Measurements from ENCODE around the gene ZNF135. TPM values are rescaled to one million over a fixed set of nuclear protein-coding genes. Genes with fewer than 3 reads are reported as not detected.

ZNF135 gene
- total and polyA plus RNA-seq, 10 of the 15 experiments (the other 5 are each of a cell fraction or from before 2014, with no cell fraction given) = 0.04 TPM; not detected in 9

GRCh38 chr19:58034477-58034793 lies 24.6 kb upstream of the ZNF135 start:
- intact Hi-C loops (cut with micrococcal nuclease; ENCODE audit: unreplicated experiment) (no loop called here), in situ Hi-C loops (cut with MboI) (no loop called here)
- Histone ChIP-seq H3K27me3 (replicated peaks in 1 of 2; ENCODE audit: control insufficient read depth in 2 of 2, insufficient read depth in 2 of 2, low read length in 1 of 2) (no peaks in the 10 kb centered on the region), H4K20me1 (ENCODE audit: control insufficient read depth, insufficient read depth) (no peaks in the 10 kb centered on the region), H3K9me3 (replicated peaks; ENCODE audit: control insufficient read depth, insufficient read depth, low read length) (no peaks in the 10 kb centered on the region; the same call in 2 of the 3 replicates), H3K9ac (ENCODE audit: control insufficient read depth, insufficient read depth, low read length) (no peak overlapping the region), H3K79me2 (ENCODE audit: control insufficient read depth, insufficient read depth, low read length) (no peaks in the 10 kb centered on the region), H3K4me1 (ENCODE audit: control insufficient read depth, insufficient read depth, low read length) (no peaks in the 10 kb centered on the region), H3K27ac (ENCODE audit: control insufficient read depth, insufficient read depth) (no peak overlapping the region), H3K4me3 (no peak overlapping the region), H2AFZ (ENCODE audit: control insufficient read depth, low read depth, low read length) (no peak overlapping the region), H3K36me3 (ENCODE audit: control insufficient read depth in 2 of 2, insufficient read depth in 2 of 2, low read length in 1 of 2) (no peaks in the 10 kb centered on the region), H3K4me2 (ENCODE audit: control insufficient read depth, insufficient read depth) (no peak overlapping the region)
- ChIA-PET POLR2A (no interaction called here), SMC1A (ENCODE audit: uncharacterized antibody, unreplicated experiment) (no interaction called here), RAD21 (ENCODE audit: unreplicated experiment) (no interaction called here), CTCF (no interaction called here)
- no peak for FAIRE-seq
- WGBS (ENCODE audit: insufficient coverage, insufficient replicate concordance, low lambda C conversion rate, missing lambda C conversion rate) = 57% methylated on average over 8 of the region's 20 CpGs
- ATAC-seq = no peak
- BruUV-seq (replicated peaks) = no TSS peak
- TF ChIP-seq BCL3 (IDR thresholded peaks at IDR 0.05; ENCODE audit: borderline replicate concordance, insufficient read depth, low read depth, low read length, poor library complexity, severe bottlenecking) = no peak
- TF ChIP-seq BACH1 (IDR thresholded peaks at IDR 0.05; ENCODE audit: borderline replicate concordance) = no peak
- no peak for TF ChIP-seq CHD2 (IDR thresholded peaks at IDR 0.05; ENCODE audit: borderline replicate concordance, low read depth, low read length)
- TF ChIP-seq, protein P1, sequence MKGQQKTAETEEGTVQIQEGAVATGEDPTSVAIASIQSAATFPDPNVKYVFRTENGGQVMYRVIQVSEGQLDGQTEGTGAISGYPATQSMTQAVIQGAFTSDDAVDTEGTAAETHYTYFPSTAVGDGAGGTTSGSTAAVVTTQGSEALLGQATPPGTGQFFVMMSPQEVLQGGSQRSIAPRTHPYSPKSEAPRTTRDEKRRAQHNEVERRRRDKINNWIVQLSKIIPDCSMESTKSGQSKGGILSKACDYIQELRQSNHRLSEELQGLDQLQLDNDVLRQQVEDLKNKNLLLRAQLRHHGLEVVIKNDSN (IDR thresholded peaks at IDR 0.05; ENCODE audit: borderline replicate concordance, extremely low read length, insufficient read depth, low read depth, low read length) = no peak
- no peak for TF ChIP-seq TARDBP (IDR thresholded peaks at IDR 0.05; ENCODE audit: borderline replicate concordance)
- no peak for TF ChIP-seq ZNF24 (IDR thresholded peaks at IDR 0.05)
- no peak for DNase-seq (ENCODE audit: low read depth, low spot score)
